GM21423 (cell line): ENCODE data around the gene COX10.
"Not testable (repeated sequence)": the region's sequence is repeated elsewhere in the genome, so short reads cannot be mapped to it uniquely, and the experiment has no call there.

Experiments used
- ATAC-seq: cut with Tn5 transposase; IDR thresholded peaks from one replicate; pipeline ENCODE4 v1.9.1; 2021; ENCODE audit warnings: mild to moderate bottlenecking, moderate library complexity; ENCODE audit not compliant: unreplicated experiment

The COX10 gene

GRCh38 chr17:14202388-14203166 is 133.3 kb downstream of the COX10 start:
- ATAC-seq = no peak

GRCh38 chr17:14203388-14203787 is 134.1 kb downstream of the COX10 start:
- ATAC-seq = no peak

- ATAC-seq = no peak
Observed at GRCh38 chr17:14204084-14204483, 134.8 kb downstream of the COX10 start.

DNA sequence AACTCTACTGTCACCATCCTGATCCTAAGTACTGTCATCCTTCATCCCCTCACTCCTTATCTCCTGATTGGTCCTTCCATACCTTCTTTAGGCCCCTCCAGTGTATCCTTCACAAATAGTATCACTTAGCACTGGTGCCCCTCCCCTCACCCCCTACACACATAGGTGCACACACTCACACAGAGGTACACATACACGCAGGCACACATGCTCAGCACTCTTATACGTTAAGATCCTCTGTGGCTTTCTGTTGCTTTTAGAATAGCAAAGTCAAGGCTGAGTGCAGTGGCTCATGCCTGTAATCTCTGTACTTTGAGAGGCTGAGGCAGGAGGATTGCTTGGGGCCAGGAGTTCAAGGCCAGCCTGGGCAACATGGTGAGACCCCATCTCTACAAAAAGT is 135.2 kb downstream of the COX10 start:
- ATAC-seq = no peak

- no peak for ATAC-seq
Observed at GRCh38 chr17:14205380-14205779, 136.1 kb downstream of the COX10 start.

- no peak for ATAC-seq
Observed at GRCh38 chr17:14205992-14206461, 136.7 kb downstream of the COX10 start.

GRCh38 chr17:14206891-14207290 is 137.6 kb downstream of the COX10 start:
- ATAC-seq = no peak

DNA sequence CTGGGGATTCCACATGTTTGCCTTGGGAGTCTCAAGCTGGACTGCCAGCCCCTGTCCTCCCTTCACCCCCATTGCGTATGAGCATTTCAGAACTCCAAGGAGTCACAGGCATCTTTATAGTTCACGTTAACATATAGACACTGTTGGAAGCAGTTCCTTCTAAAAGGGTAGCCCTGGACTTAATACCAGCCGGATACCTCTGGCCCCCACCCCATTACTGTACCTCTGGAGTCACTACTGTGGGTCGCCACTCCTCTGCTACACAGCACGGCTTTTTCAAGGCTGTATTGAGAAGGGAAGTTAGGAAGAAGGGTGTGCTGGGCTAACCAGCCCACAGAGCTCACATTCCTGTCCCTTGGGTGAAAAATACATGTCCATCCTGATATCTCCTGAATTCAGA is 138.5 kb downstream of the COX10 start:
- no peak for ATAC-seq

DNA sequence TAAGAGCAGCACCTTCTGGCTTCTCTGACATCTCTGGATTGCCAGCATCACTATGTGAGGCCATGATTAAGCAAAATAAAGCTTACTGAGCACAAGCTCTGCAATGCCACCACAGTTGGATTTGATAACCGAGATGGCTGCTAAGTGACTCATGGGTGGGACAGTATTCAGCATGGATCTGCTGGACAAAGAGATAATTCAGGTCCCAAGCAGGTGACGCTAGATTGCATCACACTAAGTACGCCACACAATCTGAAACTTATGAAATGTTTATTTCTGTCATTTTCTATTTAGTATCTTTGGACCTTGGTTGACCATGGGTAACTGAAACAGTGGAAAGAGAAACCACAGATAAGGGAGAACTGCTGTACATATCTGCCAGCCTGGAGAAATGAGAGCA is 139.9 kb downstream of the COX10 start:
- no peak for ATAC-seq

DNA sequence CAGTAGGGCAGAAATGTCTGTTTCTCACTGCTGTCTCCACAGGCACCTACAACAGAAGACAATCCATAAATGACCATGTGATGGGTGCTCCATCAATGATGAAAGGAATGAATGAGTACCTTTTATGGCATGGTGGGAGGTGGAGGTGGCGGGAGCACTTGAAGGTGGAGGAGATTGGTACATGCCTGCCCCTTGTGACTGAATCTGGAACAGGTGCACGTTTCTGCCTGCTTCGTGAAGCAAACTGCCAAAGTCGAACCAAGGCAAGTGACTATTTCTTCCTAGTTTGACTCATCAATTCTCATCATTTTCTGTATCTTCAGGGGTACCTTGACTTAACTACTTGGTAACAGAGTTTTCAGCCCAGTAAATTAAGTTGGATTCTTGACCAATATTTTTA is 141.9 kb downstream of the COX10 start:
- ATAC-seq = no peak

DNA sequence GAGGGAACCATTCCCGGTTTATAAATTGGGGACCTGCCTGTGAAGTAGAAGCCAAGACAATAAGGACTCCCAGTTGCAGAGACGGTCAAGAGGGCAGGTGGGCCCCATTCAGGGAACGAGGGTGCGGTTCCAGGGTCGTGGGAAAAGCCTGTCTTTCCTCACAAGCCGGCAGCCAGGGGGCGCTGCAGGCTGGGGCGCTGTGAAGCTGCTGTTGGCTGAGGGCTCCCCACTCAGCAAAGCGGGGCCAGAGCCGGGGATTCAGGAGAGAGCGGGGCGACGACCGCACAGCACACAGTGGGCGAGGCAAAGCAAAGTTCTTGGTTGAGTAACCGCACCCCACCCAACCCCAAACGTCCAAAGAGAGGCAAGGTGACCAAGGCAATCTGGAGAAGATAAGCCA is 142.5 kb downstream of the COX10 start:
- ATAC-seq = no peak

- ATAC-seq = no peak
Observed at GRCh38 chr17:14212401-14212800, 143.1 kb downstream of the COX10 start.

- no peak for ATAC-seq
Observed at GRCh38 chr17:14214271-14214670, 145.0 kb downstream of the COX10 start.

GRCh38 chr17:14222611-14223010 is 153.3 kb downstream of the COX10 start:
- ATAC-seq = no peak

DNA sequence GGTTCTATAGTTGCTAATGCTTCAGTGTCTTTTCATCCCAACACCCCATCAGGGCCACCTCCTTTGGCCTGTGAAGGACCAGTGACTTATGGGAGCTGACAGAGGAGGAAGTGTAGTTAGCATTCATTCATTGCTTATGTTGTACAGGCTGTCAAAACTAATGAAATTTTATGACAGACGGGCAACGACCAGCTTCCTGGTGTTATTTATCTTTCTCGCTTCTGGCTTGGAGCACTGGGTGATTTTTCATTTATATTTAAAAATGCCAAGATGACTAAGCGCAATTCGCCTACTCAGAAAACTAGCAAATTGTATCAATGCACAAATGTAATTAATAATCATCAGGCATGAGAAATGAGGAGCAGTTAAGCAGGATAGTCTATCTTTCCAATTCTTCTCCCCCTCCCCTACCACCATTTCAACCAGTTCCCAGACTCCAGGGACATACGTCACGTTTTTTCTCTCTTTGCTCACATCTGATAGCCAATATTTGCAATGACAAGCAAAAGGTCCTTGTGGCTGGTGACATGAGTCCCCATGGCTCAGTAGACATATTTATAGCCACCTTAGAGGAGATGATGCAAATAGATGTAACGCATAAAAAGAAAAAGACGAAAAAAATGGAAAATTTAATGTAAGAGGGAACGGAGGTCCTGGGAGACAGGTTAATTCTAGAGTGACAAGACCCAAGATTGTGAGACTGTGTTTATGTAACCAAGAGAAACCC is 156.1 kb downstream of the COX10 start:
- ATAC-seq = no peak

- ATAC-seq = no peak
Observed at GRCh38 chr17:14227052-14227451, 157.7 kb downstream of the COX10 start.

- no peak for ATAC-seq
Observed at GRCh38 chr17:14228903-14229302, 159.6 kb downstream of the COX10 start.

GRCh38 chr17:14231187-14231586 is 161.9 kb downstream of the COX10 start:
- ATAC-seq = not testable (repeated sequence)

DNA sequence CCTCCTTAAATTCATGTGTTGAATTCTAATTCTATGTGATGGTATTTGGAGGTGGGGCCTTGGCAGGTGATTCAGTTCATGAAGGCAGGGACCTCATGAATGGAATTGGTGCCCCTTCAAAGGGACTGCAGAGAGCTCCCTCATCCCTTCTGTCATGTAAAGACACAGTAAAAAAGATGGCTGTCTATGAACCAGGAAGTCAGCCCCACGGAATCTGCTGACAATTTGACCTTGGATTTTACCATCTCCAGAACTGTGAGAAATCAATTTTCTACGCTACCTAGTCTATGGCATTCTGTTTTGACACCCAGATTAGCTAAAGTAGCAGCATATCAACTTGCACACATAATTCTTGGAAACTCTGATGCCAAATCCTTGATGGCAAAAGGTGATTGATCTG is 165.7 kb downstream of the COX10 start:
- ATAC-seq = not testable (repeated sequence)

- ATAC-seq = not testable (repeated sequence)
Observed at GRCh38 chr17:14236032-14236431, 166.7 kb downstream of the COX10 start.

- not testable (repeated sequence) for ATAC-seq
Observed at GRCh38 chr17:14236762-14237161, 167.5 kb downstream of the COX10 start, which contains the start of gene CDRT15. CDRT15 (minus strand) TSS chr17:14236862; CDS start chr17:14236833, 29 bp downstream.

GRCh38 chr17:14239271-14239670 is 170.0 kb downstream of the COX10 start:
- not testable (repeated sequence) for ATAC-seq
